ENCODE data around the gene POLN. TPM values are rescaled to one million over a fixed set of nuclear protein-coding genes. Genes with fewer than 3 reads are reported as not detected.

The POLN gene
- total RNA-seq, 4 donors from 2014 or later = 0.26 to 5.8 (median 5.5) TPM; not detected in 1

GRCh38 chr4:2125831-2126230, 116.1 kb downstream of the POLN start:
- H3K36me3 ChIP-seq = no peaks in the 10 kb centered on the region
- H3K4me3 ChIP-seq = no peak overlapping the region
- H3K27ac ChIP-seq = no peak overlapping the region
- H3K9me3 ChIP-seq = no peaks in the 10 kb centered on the region
- H3K4me1 ChIP-seq = no peaks in the 10 kb centered on the region
- TF ChIP-seq CTCF (IDR thresholded peaks at IDR 0.05) (no peak), POLR2A (IDR thresholded peaks at IDR 0.05) (no peak)
- intact Hi-C loops (cut with DNase I; ENCODE audit: low total_unique reads) = no loop called here
- no peaks in the 10 kb centered on the region for H3K27me3 ChIP-seq
- DNase-seq = no peak

GRCh38 chr4:2125023-2125422, 116.9 kb downstream of the POLN start:
- H3K4me3 ChIP-seq = no peak overlapping the region
- no peaks in the 10 kb centered on the region for H3K4me1 ChIP-seq
- no peak overlapping the region for H3K27ac ChIP-seq
- TF ChIP-seq CTCF (IDR thresholded peaks at IDR 0.05) (no peak), POLR2A (IDR thresholded peaks at IDR 0.05) (no peak)
- no peaks in the 10 kb centered on the region for H3K9me3 ChIP-seq
- no peaks in the 10 kb centered on the region for H3K27me3 ChIP-seq
- DNase-seq = no peak
- H3K36me3 ChIP-seq = no peaks in the 10 kb centered on the region
- intact Hi-C loops (cut with DNase I; ENCODE audit: low total_unique reads) = no loop called here

- no peaks in the 10 kb centered on the region for H3K4me1 ChIP-seq
- H3K9me3 ChIP-seq = no peaks in the 10 kb centered on the region
- no peaks in the 10 kb centered on the region for H3K27me3 ChIP-seq
- DNase-seq = no peak
- TF ChIP-seq POLR2A (IDR thresholded peaks at IDR 0.05) = no peak
- no peak for TF ChIP-seq CTCF (IDR thresholded peaks at IDR 0.05)
- no peak overlapping the region for H3K4me3 ChIP-seq
- intact Hi-C loops (cut with DNase I; ENCODE audit: low total_unique reads) = no loop called here
- H3K27ac ChIP-seq = no peak overlapping the region
- H3K36me3 ChIP-seq = no peaks in the 10 kb centered on the region
Measured at GRCh38 chr4:2116687-2117400, 125.1 kb downstream of the POLN start.

GRCh38 chr4:2105559-2105958, 136.4 kb downstream of the POLN start:
- no peak for DNase-seq
- H3K4me3 ChIP-seq = no peak overlapping the region
- H3K27ac ChIP-seq = no peak overlapping the region
- H3K4me1 ChIP-seq = no peaks in the 10 kb centered on the region
- H3K9me3 ChIP-seq = peaks cover 0 to 15% of the 10 kb centered on the region in 2 donors
- intact Hi-C loops (cut with DNase I; ENCODE audit: low total_unique reads) = no loop called here
- no peaks in the 10 kb centered on the region for H3K36me3 ChIP-seq
- TF ChIP-seq POLR2A (IDR thresholded peaks at IDR 0.05) (no peak), CTCF (IDR thresholded peaks at IDR 0.05) (no peak)
- H3K27me3 ChIP-seq = no peaks in the 10 kb centered on the region

GRCh38 chr4:2104556-2105345, 137.2 kb downstream of the POLN start:
- Histone ChIP-seq H3K9me3 (peaks cover 0 to 15% of the 10 kb centered on the region in 2 donors), H3K27ac (no peak overlapping the region), H3K27me3 (no peaks in the 10 kb centered on the region), H3K36me3 (no peaks in the 10 kb centered on the region), H3K4me1 (no peaks in the 10 kb centered on the region), H3K4me3 (no peak overlapping the region)
- intact Hi-C loops (cut with DNase I; ENCODE audit: low total_unique reads) = no loop called here
- DNase-seq = no peak
- TF ChIP-seq CTCF (IDR thresholded peaks at IDR 0.05) (no peak), POLR2A (IDR thresholded peaks at IDR 0.05) (no peak)

Measured in uterus (tissue), 4 donors.